Measurements from ENCODE around the gene HSPA12A. TPM values are rescaled to one million over a fixed set of nuclear protein-coding genes. Genes with fewer than 3 reads are reported as not detected.

Gene HSPA12A
- total RNA-seq, 1 donor from 2014 or later = 2.7 TPM

DNA sequence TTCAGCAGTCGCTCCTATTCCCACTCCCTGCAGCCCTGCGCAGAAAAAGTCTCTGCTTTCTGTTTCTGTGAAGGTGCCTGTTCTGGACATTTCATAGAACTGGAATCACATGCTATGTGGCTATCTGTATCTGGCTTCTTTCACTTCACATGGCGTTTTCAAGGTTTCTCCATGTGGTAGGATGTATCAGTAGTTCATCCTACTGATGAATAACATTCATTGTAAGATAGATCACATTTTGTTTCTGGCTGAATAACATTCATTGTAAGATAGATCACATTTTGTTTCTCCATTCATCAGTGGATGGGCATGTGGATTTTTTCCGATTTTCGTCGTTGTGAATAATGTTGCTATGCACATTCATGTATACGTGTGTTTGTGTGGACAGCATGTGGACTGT, 44.5 kb downstream of the HSPA12A start:
- ATAC-seq (no peak), DNase-seq (ENCODE audit: low spot score) (no peak)

DNA sequence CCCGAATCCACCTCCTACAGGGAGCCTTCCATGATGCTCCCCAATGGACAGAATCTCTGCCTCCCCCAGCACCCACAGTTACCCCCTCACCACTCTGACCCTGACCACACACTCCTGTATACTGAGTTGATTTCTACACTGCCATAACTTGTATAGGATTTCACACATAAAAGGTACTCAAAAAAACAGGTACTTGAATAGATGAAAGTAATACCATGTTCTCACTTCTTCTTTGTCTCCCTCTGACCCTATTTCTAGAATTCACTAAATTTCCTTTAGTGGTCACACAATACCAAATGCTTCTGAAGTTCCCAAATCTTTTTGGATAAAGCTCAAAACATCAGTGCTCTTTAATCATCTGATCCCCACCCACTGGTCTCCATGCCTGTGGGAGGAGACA, 45.4 kb downstream of the HSPA12A start:
- ATAC-seq = no peak
- DNase-seq (ENCODE audit: low spot score) = no peak

DNA sequence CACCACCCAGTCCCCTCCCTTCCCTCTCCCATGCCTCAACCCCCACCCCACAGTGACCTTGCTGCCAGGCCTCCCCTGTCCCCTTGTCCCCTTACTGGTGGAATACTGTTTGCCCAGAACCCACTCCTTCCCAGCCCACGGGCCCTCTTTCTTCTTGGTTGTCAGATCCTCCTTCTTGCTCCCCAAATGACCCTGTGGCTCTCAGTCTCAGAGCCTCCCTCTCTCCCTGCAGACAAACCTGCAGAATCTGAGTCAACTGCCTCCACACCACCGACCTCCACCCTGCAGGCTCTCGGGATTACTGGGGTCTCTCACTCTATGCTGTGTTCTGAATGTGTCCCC, 47.5 kb downstream of the HSPA12A start:
- no peak for ATAC-seq
- no peak for DNase-seq (ENCODE audit: low spot score)

DNA sequence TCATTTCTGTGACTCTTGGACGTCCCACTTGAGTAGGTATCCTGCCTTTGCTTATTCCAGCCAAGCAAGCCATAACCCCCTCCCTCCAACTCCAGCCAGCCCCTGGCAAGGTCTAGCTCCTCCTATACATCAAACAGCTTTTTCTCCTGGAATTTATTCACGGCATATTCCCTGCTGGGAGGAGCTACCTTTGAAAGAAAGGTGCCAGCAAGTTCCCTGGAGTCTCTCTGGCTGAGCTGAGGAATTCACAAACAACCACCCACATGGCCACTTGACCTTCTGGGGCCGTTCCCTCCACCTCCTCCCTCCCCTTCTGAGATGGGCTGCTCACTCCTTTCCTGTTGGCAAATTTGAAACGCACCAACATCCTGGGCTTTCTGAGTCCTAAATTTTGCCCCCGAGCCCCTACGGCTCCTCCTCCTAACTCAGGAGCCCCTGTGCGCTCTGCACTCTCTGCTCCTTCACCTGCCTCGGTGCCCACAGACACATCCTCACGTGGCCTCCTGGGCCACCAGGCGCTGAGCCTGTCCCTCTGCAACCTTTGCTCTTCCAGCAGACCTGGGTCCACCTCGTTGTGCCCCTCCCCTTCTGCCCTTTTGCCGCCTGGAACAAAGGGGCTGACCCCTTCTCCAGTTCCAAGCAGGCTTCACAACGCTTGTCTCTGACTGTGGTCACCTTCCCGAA, 48.0 kb downstream of the HSPA12A start:
- ATAC-seq (peak; percentile 66), DNase-seq (ENCODE audit: low spot score) (no peak)

DNA sequence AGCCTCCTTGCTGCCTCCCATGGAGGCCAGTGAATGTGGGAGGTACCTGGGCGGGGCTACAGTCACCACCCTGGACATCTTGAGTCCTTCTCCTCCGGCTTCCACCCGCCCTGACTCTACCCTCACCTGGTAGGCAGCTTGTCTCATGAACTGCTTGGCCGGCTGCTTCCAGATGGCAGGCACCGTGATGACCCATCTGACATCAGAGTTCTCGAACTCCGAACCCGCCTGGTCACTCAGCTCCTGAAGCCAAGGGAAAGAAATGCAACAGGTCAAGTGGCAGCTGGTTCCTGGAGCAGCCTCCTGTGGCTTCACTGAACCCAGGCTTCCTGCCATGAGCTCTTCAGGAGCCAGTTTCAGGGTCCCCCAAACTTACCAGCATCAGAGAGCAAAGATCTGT, 50.1 kb downstream of the HSPA12A start:
- no peak for DNase-seq (ENCODE audit: low spot score)
- ATAC-seq = no peak

DNA sequence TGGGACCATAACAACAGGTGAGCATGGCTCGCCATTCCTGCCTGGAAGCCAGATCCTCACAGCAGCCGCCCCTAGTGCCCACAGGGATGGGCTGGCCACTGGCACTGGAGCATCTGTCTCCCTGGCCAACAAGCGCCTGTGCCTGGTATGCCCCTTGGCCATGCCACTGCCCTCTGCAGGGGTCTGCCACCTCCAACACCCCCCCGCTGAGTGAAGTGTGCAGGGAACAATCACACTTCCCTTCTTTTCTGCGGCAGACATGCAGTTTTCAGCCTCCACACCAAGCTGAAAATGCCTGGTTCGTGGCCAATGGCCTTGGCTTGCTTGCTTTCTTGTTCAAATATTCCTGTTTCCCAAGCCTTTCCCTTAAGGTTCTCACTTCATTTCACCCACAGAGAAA, 50.7 kb downstream of the HSPA12A start:
- DNase-seq (ENCODE audit: low spot score) (no peak), ATAC-seq (no peak)

DNA sequence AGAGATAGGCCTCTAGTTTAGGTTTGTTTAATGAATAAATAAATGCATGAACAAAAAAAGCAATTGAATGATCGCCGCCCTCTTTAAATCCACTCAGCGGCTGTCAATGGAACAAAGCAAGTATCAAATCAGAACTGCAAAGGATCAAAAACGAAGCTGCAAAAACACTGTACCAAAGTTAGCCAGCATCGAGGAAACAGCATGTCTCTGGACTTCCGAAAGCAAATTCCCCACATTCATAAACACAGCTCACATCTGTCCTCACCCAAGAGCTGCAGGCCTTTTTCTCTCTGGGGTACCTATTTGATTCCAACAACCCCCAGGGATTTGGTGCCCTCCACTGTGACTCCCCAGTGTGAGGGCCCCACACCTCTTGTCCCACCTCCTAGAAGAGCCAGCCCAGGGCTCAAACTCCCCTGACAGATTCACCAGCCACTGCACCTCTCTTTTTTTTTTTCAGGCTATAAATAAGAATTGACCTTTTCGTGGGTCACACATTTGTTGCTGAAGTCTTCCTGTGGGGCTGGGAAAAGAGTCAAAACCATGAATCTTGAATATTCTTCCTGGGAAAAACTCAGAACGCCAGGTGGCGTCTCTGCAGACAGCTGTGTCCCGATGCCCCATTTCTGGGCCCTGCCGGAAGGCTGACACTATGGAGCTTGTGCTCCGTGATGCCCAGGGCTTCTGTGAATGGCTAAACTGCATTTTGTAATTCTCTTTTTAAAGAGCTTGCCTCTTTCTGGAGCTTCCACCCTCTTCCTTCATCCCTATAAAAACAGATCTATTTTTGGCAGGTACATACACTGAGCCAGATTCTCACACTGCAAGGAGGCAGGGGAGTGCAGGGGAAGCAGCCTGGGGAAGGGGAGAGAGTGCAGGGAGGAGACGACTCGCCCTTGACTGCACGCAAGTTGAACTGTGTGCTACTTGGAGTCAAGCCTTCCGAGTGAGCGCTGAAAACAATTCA, 51.7 kb downstream of the HSPA12A start:
- DNase-seq (ENCODE audit: low spot score) = no peak
- peak; percentile 65 for ATAC-seq

DNA sequence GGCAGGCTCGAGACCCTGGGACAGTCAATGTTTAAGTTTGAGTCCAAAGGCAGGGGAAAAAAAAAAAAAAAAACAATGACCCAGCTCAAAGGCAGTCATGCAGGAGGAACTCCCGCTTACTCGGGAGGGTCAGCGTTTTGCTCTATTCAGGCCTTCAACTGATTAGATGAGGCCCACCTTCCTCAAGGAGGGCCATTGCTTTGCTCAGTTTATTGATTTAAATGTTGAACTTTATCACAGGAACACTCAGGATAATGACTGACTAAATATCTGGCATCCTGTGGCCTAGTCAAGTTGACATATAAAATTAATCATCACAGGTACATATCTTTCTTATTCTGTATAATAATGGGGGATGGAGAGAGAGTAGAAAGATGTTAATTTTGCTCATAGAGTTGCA, 52.6 kb downstream of the HSPA12A start:
- DNase-seq (ENCODE audit: low spot score) (no peak), ATAC-seq (no peak)

DNA sequence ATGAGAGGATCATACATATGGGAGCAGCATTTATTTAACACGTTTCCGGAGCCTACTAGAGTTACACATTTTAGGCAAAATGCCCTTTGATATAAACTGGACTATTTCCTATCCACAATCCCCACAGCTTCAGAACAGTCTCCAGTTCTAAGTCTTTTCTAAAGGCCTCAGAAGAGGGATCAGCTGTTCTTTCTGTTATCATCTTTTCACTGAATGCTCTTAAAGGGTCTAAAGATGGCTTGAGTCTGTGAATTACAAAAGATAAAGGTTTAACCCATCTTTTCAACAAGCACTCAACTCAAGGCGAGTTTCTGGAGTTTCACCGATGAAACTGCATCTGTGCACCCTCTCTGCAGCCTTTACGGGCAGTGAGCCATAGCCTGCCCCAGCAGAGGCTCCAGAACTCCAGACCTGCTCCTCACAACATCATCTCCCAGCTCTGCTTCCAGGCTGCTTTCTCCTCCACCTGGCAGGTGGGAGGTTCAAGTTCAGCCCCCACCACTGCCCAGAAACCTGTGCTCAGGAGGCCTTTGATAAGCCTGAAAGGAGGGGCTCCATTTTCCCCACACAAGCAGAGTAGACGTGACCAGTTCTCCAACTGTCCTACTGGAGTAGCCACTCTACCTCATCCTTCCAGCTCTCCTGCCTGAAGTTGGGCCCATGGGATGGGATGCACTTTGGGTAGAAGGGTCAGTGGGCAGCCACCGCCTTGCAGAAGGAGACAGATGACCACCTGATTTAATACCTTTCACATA, 53.4 kb downstream of the HSPA12A start:
- no peak for DNase-seq (ENCODE audit: low spot score)
- no peak for ATAC-seq

DNA sequence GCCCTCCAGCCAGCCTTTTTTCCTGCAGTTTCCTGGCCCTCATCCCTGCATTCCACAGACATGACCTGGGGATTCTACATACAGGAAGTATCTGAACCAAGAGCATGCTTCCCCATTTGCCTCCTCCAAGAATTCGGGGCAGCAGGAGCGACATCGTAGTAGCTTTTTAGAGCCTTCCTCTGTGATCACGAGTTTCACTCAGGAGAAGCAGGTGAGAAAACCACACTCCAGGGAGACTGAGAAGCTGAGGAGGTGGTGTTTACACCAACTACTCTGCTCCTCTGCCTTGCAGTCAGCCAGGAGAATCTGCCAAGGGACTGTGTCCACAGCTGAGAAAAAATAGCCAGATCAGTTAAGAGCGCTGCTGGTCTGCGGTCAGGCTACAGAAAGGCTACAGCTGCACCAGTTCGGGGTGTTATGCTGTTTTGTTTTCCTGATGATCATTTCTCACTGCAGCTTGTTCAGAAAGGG, 54.1 kb downstream of the HSPA12A start:
- no peak for ATAC-seq
- no peak for DNase-seq (ENCODE audit: low spot score)

DNA sequence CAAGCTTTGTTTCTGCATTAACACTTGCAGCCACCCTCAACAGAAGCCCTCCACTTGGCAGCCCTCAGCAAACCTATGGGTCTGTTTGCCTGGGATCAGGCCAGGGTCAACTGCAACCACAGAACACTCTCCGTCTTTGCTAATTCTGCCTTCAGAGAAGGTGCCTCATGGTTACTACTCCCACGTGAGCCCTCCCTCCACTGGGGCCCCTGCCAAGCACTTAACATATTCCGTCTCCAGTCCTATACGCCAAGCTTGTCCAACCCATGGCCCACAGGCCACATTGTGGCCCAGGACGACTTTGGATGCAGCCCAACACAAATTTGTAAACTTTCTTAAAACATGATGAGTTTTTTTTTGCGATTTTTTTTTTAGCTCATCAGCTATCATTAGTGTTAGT, 54.7 kb downstream of the HSPA12A start:
- no peak for DNase-seq (ENCODE audit: low spot score)
- no peak for ATAC-seq

DNA sequence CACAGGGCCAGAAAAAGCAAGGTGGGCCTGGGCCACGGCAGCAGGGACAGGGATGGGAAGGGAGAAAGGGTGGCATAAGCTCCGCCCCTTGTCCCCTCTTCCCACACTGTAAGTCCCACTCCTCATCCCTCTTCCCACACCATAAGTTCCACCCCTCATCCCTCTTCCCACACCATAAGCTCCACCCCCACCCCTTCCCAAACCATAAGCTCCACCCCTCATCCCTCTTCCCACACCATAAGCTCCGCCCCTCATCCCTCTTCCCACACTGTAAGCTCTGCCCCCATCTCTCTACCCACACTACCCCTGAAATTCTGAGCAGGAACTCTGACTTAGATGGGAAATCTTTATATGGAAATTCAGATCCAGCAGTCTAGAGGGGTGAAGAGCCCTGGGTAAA, 55.7 kb downstream of the HSPA12A start:
- DNase-seq (ENCODE audit: low spot score) = no peak

DNA sequence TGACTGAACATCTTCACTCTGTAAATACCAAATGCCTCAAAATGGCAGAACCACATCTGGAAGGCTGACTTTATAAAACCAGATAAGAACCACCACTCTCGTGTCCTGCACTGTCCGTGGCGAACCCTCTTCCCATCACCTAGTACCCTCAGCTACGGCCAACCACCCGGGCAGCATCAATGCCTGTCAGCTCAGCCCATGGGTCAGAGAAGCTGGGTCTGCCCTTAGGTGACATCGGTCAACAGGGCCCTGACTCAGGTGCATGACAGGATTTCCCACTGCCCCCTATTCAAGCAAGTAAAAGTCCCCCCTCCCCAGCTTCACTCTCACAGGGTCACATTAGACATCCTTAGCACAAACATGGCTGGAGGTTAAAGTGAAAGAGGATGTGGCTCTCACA, 56.6 kb downstream of the HSPA12A start:
- ATAC-seq = no peak

More for the DNA sequence above, 55.7 kb downstream of the HSPA12A start:
- ATAC-seq = no peak

DNA sequence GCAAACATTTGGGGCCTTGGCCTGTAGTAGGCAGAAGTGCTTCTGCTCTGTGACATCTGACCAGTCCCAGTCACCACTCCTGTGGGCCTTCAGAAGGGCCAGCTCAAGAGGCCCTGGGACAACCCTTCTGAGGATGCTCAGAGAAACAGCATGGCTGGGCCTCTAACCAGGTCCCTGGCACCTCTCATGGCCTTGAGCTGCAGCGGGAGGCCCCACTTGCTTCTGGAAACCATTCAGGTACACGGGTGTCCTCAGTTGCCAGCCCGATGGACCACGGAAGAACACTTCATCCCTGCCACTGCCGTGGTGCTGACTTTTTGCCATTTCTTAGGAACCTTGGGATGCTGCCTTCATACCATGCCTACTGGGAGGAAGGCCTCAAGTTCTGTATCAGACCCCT, 57.6 kb downstream of the HSPA12A start:
- DNase-seq (ENCODE audit: low spot score) (no peak), ATAC-seq (no peak)

More for the DNA sequence above, 56.6 kb downstream of the HSPA12A start:
- no peak for DNase-seq (ENCODE audit: low spot score)

DNA sequence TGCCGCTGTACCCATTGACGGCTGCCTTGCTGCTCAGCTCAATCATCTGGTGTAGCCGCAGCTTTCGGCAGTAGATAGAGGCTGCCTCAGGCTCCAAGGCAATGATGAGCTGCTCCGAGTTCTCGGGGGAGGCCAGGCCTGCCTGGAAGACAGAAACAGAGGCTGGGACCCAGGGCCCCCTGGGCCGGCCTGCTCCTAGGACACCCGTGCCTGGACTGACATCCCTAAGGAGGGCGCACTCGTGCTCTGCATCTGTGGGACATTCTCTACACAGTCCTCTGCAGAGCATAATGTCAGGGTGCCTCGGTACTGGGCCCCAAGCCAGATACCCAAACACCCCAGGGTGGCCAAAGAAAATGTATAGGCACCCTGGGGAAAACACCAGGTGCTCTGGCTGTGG, 58.5 kb downstream of the HSPA12A start:
- DNase-seq (ENCODE audit: low spot score) (no peak), ATAC-seq (no peak)

DNA sequence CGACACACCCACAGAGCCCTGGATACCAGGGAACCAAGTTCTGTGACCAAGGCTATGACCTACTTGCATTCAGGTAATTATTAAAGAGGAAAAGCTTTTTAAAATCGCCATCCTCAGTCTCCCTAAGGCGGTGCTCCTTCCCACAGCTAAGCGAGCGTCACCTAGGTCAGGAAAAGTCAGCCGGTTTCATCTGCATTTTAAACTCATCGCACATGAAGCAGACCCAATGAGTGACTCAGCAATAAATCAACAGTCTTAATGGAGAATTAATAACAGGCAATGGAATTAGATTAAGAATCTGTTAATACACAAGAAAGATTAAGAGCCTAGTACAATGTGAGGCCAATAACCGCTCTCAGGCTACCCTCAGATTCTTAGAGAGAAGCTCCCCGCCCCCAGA, 59.2 kb downstream of the HSPA12A start:
- DNase-seq (ENCODE audit: low spot score) (no peak), ATAC-seq (no peak)

DNA sequence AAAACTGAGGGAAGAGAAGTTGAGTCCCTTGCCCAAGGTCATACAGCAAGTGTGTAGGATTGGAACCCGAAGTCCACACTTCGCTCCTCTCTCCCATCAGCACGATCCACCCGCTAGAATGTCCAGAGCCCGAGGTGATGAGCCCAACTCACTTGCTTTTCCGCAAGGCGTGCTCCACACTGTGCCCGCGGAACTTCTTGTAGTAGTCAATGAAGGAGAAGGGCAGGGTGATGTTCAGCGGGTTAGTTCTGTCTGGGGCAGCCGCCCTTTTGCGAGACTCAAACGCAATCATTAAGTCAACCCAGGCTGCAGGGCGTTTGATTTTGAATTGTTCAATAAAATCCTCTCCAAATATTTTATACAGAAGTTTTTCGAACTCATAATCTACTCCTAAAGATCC, 63.0 kb downstream of the HSPA12A start:
- ATAC-seq (no peak), DNase-seq (ENCODE audit: low spot score) (no peak)

DNA sequence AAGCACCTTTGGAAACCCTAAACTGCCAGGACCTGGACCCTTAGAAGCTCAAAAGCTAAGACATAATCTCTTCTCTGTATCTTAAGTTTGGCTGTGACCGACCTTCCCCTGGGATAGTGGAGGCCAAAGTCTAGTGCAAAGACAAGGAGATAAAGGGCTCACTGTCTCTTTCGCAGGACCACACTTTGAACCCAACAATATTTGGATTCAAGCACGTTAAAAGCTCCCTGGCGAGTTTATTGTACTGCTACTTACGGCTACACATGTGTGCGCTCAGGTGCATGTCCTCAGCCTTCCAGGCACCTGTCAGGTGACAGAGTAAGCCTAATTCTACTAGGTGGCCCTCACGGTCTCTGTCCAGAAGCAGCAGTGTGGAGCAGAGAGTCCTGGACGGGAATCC, 65.7 kb downstream of the HSPA12A start:
- DNase-seq (ENCODE audit: low spot score) = no peak
- no peak for ATAC-seq

DNA sequence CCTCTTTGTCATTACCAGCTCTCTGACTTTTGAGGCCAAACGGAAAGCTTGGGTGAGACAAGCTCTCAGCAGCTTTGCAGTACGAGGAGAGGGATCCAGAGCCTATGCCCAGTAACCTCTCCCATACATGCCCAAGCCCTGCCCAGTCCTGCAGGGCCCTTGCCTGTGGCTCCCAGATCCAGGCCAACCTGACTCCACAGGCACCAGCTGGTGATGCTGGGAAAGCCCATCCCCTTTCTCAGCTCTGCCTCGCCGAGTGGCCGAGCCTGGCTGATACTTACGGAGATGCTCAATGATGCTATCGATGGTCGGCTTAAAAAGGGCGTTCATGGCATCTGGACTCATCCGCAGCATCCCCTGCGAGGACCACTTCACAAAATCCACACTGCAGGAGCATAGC, 66.2 kb downstream of the HSPA12A start:
- DNase-seq (ENCODE audit: low spot score) (no peak), ATAC-seq (no peak)

DNA sequence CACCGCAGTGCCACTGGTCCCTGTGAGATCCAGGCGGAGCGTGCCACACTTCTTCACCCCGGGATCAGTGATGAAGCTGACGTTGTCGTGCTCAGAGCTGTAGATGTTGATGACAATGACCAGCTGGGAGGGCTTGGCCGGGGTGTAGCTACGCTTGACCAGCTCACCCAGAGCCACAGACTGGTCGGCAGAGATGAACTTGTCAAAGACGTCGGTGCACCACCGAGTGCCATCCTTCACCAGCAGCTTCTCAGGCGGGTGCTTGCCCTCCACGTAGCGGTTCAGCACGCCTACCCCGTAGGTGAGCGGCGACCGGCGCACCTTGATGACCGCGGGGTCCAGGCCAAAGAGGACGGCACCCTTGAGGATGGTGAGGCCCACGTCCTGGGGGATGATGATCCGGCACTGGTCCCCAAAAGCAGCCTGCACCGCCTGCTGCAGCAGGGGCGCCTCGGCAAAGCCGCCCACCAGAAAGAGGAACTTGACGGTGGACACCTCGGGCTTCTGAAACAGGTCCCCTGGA, 67.4 kb downstream of the HSPA12A start:
- DNase-seq (ENCODE audit: low spot score) (no peak), ATAC-seq (no peak)

DNA sequence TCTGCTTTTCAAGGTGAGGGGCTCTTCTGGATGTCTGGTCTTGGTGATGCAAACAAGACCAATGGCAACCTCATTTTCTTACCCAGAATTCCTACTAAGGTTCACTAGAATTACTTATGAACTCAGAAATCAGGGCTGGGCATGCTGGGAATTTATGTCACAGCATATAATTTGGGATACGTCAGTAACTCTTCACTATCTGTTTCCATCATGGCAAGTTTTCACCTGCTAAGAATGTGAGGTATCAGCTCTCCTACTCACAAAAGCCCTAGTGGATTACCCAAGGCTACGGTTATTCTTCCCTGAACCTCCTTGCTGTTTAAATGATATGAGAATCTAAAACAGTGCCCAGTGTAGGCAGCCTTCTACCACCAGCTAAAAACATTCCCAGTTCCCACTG, 68.5 kb downstream of the HSPA12A start:
- no peak for DNase-seq (ENCODE audit: low spot score)
- no peak for ATAC-seq

All from left lobe of liver (tissue), 2 donors.